ENCODE data around the gene SPSB1.

SPSB1 gene

GRCh38 chr1:9402256-9402616, 109.5 kb downstream of the SPSB1 start:
- no peak for ATAC-seq
- no peak for TF ChIP-seq GLIS3 (CRISPR knock-in tag; IDR thresholded peaks at IDR 0.05)
- no peak for TF ChIP-seq CSDC2 (CRISPR knock-in tag; IDR thresholded peaks at IDR 0.05)
- TF ChIP-seq, protein P1, sequence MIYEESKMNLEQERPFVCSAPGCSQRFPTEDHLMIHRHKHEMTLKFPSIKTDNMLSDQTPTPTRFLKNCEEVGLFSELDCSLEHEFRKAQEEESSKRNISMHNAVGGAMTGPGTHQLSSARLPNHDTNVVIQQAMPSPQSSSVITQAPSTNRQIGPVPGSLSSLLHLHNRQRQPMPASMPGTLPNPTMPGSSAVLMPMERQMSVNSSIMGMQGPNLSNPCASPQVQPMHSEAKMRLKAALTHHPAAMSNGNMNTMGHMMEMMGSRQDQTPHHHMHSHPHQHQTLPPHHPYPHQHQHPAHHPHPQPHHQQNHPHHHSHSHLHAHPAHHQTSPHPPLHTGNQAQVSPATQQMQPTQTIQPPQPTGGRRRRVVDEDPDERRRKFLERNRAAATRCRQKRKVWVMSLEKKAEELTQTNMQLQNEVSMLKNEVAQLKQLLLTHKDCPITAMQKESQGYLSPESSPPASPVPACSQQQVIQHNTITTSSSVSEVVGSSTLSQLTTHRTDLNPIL (CRISPR knock-in tag; IDR thresholded peaks at IDR 0.05; ENCODE audit: low read depth) = no peak
- TF ChIP-seq PPARA (CRISPR knock-in tag; IDR thresholded peaks at IDR 0.05; ENCODE audit: borderline replicate concordance) = no peak
- TF ChIP-seq RARB (CRISPR knock-in tag; IDR thresholded peaks at IDR 0.05) = no peak
- no peak for TF ChIP-seq CSRNP3 (CRISPR knock-in tag; IDR thresholded peaks at IDR 0.05)
- TF ChIP-seq ISL1 (CRISPR knock-in tag; IDR thresholded peaks at IDR 0.05) = no peak
- no peak for TF ChIP-seq ARNTL (CRISPR knock-in tag; IDR thresholded peaks at IDR 0.05; ENCODE audit: borderline replicate concordance, low read depth)
- no peak for TF ChIP-seq ESRRG (CRISPR knock-in tag; IDR thresholded peaks at IDR 0.05)
- TF ChIP-seq, protein P2, sequence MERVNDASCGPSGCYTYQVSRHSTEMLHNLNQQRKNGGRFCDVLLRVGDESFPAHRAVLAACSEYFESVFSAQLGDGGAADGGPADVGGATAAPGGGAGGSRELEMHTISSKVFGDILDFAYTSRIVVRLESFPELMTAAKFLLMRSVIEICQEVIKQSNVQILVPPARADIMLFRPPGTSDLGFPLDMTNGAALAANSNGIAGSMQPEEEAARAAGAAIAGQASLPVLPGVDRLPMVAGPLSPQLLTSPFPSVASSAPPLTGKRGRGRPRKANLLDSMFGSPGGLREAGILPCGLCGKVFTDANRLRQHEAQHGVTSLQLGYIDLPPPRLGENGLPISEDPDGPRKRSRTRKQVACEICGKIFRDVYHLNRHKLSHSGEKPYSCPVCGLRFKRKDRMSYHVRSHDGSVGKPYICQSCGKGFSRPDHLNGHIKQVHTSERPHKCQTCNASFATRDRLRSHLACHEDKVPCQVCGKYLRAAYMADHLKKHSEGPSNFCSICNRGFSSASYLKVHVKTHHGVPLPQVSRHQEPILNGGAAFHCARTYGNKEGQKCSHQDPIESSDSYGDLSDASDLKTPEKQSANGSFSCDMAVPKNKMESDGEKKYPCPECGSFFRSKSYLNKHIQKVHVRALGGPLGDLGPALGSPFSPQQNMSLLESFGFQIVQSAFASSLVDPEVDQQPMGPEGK (CRISPR knock-in tag; IDR thresholded peaks at IDR 0.05; ENCODE audit: borderline replicate concordance) = no peak
- TF ChIP-seq ZNF565 (CRISPR knock-in tag; conservative IDR thresholded peaks at IDR 0.05; ENCODE audit: low read depth) = no peak

GRCh38 chr1:9402717-9403225, 110.1 kb downstream of the SPSB1 start:
- ATAC-seq = no peak
- TF ChIP-seq ZNF565 (CRISPR knock-in tag; conservative IDR thresholded peaks at IDR 0.05; ENCODE audit: low read depth) = no peak
- no peak for TF ChIP-seq RARB (CRISPR knock-in tag; IDR thresholded peaks at IDR 0.05)
- no peak for TF ChIP-seq TSHZ2 (CRISPR knock-in tag; IDR thresholded peaks at IDR 0.05)
- no peak for TF ChIP-seq ZNF8 (CRISPR knock-in tag; IDR thresholded peaks at IDR 0.05)
- no peak for TF ChIP-seq ZFP30 (CRISPR knock-in tag; IDR thresholded peaks at IDR 0.05)

GRCh38 chr1:9404117-9404914, 111.6 kb downstream of the SPSB1 start:
- TF ChIP-seq ISL1 (CRISPR knock-in tag; IDR thresholded peaks at IDR 0.05) (no peak), SNAI2 (CRISPR knock-in tag; IDR thresholded peaks at IDR 0.05) (no peak), BACH2 (CRISPR knock-in tag; IDR thresholded peaks at IDR 0.05; ENCODE audit: borderline replicate concordance) (no peak), ZNF565 (CRISPR knock-in tag; conservative IDR thresholded peaks at IDR 0.05; ENCODE audit: low read depth) (no peak), GLIS3 (CRISPR knock-in tag; IDR thresholded peaks at IDR 0.05) (no peak), ZFP30 (CRISPR knock-in tag; IDR thresholded peaks at IDR 0.05) (no peak), RARB (CRISPR knock-in tag; IDR thresholded peaks at IDR 0.05) (no peak), TOX (CRISPR knock-in tag; IDR thresholded peaks at IDR 0.05; ENCODE audit: borderline replicate concordance) (no peak), CSDC2 (CRISPR knock-in tag; IDR thresholded peaks at IDR 0.05) (no peak), TCF4 (CRISPR knock-in tag; IDR thresholded peaks at IDR 0.05; ENCODE audit: borderline replicate concordance) (no peak), ESRRG (CRISPR knock-in tag; IDR thresholded peaks at IDR 0.05) (no peak), OSR1 (CRISPR knock-in tag; IDR thresholded peaks at IDR 0.05) (no peak)
- TF ChIP-seq, protein P2 (CRISPR knock-in tag; IDR thresholded peaks at IDR 0.05; ENCODE audit: borderline replicate concordance) = no peak
- TF ChIP-seq, protein P1 (CRISPR knock-in tag; IDR thresholded peaks at IDR 0.05; ENCODE audit: low read depth) = no peak

More at GRCh38 chr1:9404117-9404914, 111.6 kb downstream of the SPSB1 start:
- ATAC-seq = no peak
